SK-N-SH (cell line): ENCODE measurements around the gene ZNF385C. TPM values are rescaled to one million over a fixed set of nuclear protein-coding genes. Genes with fewer than 3 reads are reported as not detected.

Source experiments
- CTCF ChIA-PET: fragments of 300-600, 350-600 bp; formaldehyde crosslinking; extraction: SDS; loops from one replicate; lab custom pipeline; 2021; lab: Yijun Ruan, JAX
- POLR2A ChIA-PET: fragments of 350-600 bp; sonication (Branson Sonifier 250); formaldehyde crosslinking; extraction: SDS; loops from one replicate; lab custom pipeline; 2020; ENCODE audit warnings: antibody characterized with exemption, inconsistent platforms; lab: Yijun Ruan, JAX
- DNase-seq: peaks from one replicate; pipeline ENCODE4 v3.0.0; 2012
- H2AFZ ChIP-seq: fragments of 200-600 bp; sonication (generic); 2 replicates; pipeline ENCODE4 v1.8.1; 2016; ENCODE audit warnings: antibody characterized with exemption, mild to moderate bottlenecking, low read depth
- H3F3A ChIP-seq: fragments of 200-600 bp; sonication (generic); replicated peaks from 2 replicates; pipeline ENCODE3; 2016; ENCODE audit warnings: antibody characterized with exemption, mild to moderate bottlenecking; ENCODE audit not compliant: insufficient read depth
- H3K27ac ChIP-seq, 2 experiments: fragments of 200-500 bp in 1 of 2; fragments of 200-600 bp in 1 of 2; sonication (Bioruptor generic) in 1 of 2; sonication (generic), shearing (Covaris generic) in 1 of 2; 2 replicates each; pipeline versions ENCODE4 v1.5.1 to v1.6.1; 2014 to 2016; ENCODE audit warnings: low read depth in 2 of 2, inconsistent platforms in 1 of 2, low read length in 1 of 2, mild to moderate bottlenecking in 1 of 2, mixed read lengths in 1 of 2
- H3K27me3 ChIP-seq: fragments of 200-600 bp; sonication (generic), shearing (Covaris generic); 2 replicates; pipeline ENCODE4 v1.6.1; 2016; ENCODE audit warnings: mixed run types; ENCODE audit not compliant: insufficient read depth
- H3K36me3 ChIP-seq, 2 experiments: fragments of 200-500 bp in 1 of 2; fragments of 200-600 bp in 1 of 2; sonication (Bioruptor generic) in 1 of 2; sonication (generic) in 1 of 2; replicated peaks in 1 of 2; 2 replicates each; pipeline versions ENCODE3 to v1.5.1; 2014 to 2016; ENCODE audit warnings: low read length in 1 of 2, mild to moderate bottlenecking in 1 of 2; ENCODE audit not compliant: insufficient read depth in 2 of 2, control insufficient read depth in 1 of 2
- H3K4me1 ChIP-seq, 2 experiments: fragments of 200-500 bp in 1 of 2; fragments of 200-600 bp in 1 of 2; sonication (Bioruptor generic) in 1 of 2; sonication (generic), shearing (Covaris generic) in 1 of 2; 2 replicates each; pipeline versions ENCODE4 v1.5.1 to v1.6.1; 2014 to 2016; ENCODE audit warnings: low read depth in 1 of 2, low read length in 1 of 2, mixed run types in 1 of 2; ENCODE audit not compliant: insufficient read depth in 2 of 2, control insufficient read depth in 1 of 2
- H3K4me2 ChIP-seq: fragments of 200-600 bp; sonication (generic), shearing (Covaris generic); 2 replicates; pipeline ENCODE4 v1.6.1; 2017; ENCODE audit warnings: mixed run types
- H3K4me3 ChIP-seq, 2 experiments: fragments of 200-500 bp in 1 of 2; fragments of 200-600 bp in 1 of 2; sonication (Bioruptor generic) in 1 of 2; sonication (generic), shearing (Covaris generic) in 1 of 2; 2 replicates each; pipeline versions ENCODE4 v1.5.1 to v1.8.1; 2014 to 2016; ENCODE audit warnings: low read depth in 2 of 2, inconsistent platforms in 1 of 2, low read length in 1 of 2, mild to moderate bottlenecking in 1 of 2, mixed read lengths in 1 of 2, moderate library complexity in 1 of 2
- H3K79me2 ChIP-seq: fragments of 200-600 bp; sonication (generic); 2 replicates; pipeline ENCODE4 v1.8.1; 2017; ENCODE audit warnings: mild to moderate bottlenecking; ENCODE audit not compliant: insufficient read depth
- H3K9ac ChIP-seq: fragments of 200-600 bp; sonication (generic); 2 replicates; pipeline ENCODE4 v1.6.1; 2017; ENCODE audit warnings: mixed run types
- H3K9me2 ChIP-seq: fragments of 200-600 bp; sonication (generic); 2 replicates; pipeline ENCODE4 v1.6.1; 2017; ENCODE audit warnings: mixed run types
- H3K9me3 ChIP-seq: fragments of 200-600 bp; sonication (generic); 2 replicates; pipeline ENCODE4 v1.6.1; 2017; ENCODE audit warnings: mixed run types, mild to moderate bottlenecking, moderate library complexity
- H4K20me1 ChIP-seq: fragments of 200-600 bp; sonication (generic); 2 replicates; pipeline ENCODE4 v1.6.1; 2017; ENCODE audit warnings: mild to moderate bottlenecking, mixed run types; ENCODE audit not compliant: insufficient read depth
- ELF1 ChIP-seq: IDR thresholded peaks from 2 replicates; pipeline ENCODE4 v1.4.0; 2012
- FOSL2 ChIP-seq: IDR thresholded peaks from 2 replicates; pipeline ENCODE4 v1.4.0; 2012; ENCODE audit warnings: low read depth, mild to moderate bottlenecking, moderate library complexity, borderline replicate concordance
- FOXJ3 ChIP-seq: sonication (generic); formaldehyde crosslinking; IDR thresholded peaks from 2 replicates; pipeline ENCODE4 v1.5.1; 2020; ENCODE audit warnings: mild to moderate bottlenecking, missing genetic modification reagents
- IRF3 ChIP-seq: fragments of 150-350 bp; IDR thresholded peaks from 2 replicates; pipeline ENCODE4 v1.6.1; 2016; ENCODE audit warnings: mild to moderate bottlenecking, low read depth, low read length
- JUND ChIP-seq: IDR thresholded peaks from 2 replicates; pipeline ENCODE4 v1.4.0; 2012
- MXI1 ChIP-seq: IDR thresholded peaks from 2 replicates; pipeline ENCODE4 v1.6.1; 2012; ENCODE audit warnings: mild to moderate bottlenecking, low read depth, low read length, improper control_type of control experiment
- PBX3 ChIP-seq: IDR thresholded peaks from 2 replicates; pipeline ENCODE4; 2012
- POLR2AphosphoS5 ChIP-seq: IDR thresholded peaks from 2 replicates; pipeline ENCODE4 v1.6.1; 2012; ENCODE audit warnings: low read depth, low read length
- RAD21 ChIP-seq: IDR thresholded peaks from 2 replicates; pipeline ENCODE4 v1.6.1; 2012; ENCODE audit warnings: mild to moderate bottlenecking, low read length
- RCOR1 ChIP-seq: fragments of 150-350 bp; IDR thresholded peaks from 2 replicates; pipeline ENCODE4 v1.6.1; 2017; ENCODE audit warnings: antibody characterized with exemption, low read length
- REST ChIP-seq: IDR thresholded peaks from 2 replicates; pipeline ENCODE4 v1.6.1; 2012; ENCODE audit warnings: mild to moderate bottlenecking, low read depth, low read length, moderate library complexity
- RXRA ChIP-seq: IDR thresholded peaks from 2 replicates; pipeline ENCODE4 v1.4.0; 2012; ENCODE audit warnings: low read depth, mild to moderate bottlenecking, borderline replicate concordance
- SMC3 ChIP-seq: IDR thresholded peaks from 2 replicates; pipeline ENCODE4 v1.6.1; 2012; ENCODE audit warnings: low read depth, low read length, improper control_type of control experiment
- TAF1 ChIP-seq: IDR thresholded peaks from 2 replicates; pipeline ENCODE4 v1.6.1; 2012; ENCODE audit warnings: low read depth, mild to moderate bottlenecking, low read length, moderate library complexity, borderline replicate concordance
- TCF12 ChIP-seq: IDR thresholded peaks from 2 replicates; pipeline ENCODE4 v1.4.0; 2012
- TEAD4 ChIP-seq: IDR thresholded peaks from 2 replicates; pipeline ENCODE4 v1.4.0; 2012; ENCODE audit warnings: mild to moderate bottlenecking, borderline replicate concordance; ENCODE audit not compliant: insufficient read depth
- USF1 ChIP-seq: IDR thresholded peaks from 2 replicates; pipeline ENCODE4 v1.4.0; 2012; ENCODE audit warnings: low read depth, borderline replicate concordance
- USF2 ChIP-seq: fragments of 150-350 bp; IDR thresholded peaks from 2 replicates; pipeline ENCODE4 v1.6.1; 2017; ENCODE audit warnings: antibody characterized with exemption, low read length, low read depth, borderline replicate concordance
- ZBTB33 ChIP-seq: IDR thresholded peaks from 2 replicates; pipeline ENCODE4 v1.4.0; 2012; ENCODE audit warnings: low read depth, borderline replicate concordance
- WGBS: methylation state at CpG from one replicate; pipeline ENCODE4 v1.1.6; 2017; ENCODE audit warnings: low lambda C conversion rate; 5-methylcytosine and 5-hydroxymethylcytosine counted together
- polyA plus RNA-seq, 3 experiments: library from polyadenylated mRNA; depleted of rRNA; stranded (reverse); fragments of >200 nt; gene quantifications; 2 replicates each; pipeline ENCODE4 v1.2.3, GENCODE V29; 2012

Gene ZNF385C
- polyA plus RNA-seq, 1 of the 3 experiments (the other 2 are of a cell fraction) = 0.05 TPM

- Histone ChIP-seq H3K4me1 (peaks cover 0 to 8% of the 10 kb centered on the region in 2 experiments; a peak in 1 of 4 replicates), H3K27me3 (peaks cover 15% of the 10 kb centered on the region), H3K9ac (no peak overlapping the region), H2AFZ (no peak overlapping the region), H3K9me2 (no peaks in the 10 kb centered on the region), H3K9me3 (no peaks in the 10 kb centered on the region), H3K79me2 (no peaks in the 10 kb centered on the region), H3K27ac (no peak overlapping the region), H3F3A (no peaks in the 10 kb centered on the region), H3K36me3 (no peaks in the 10 kb centered on the region), H3K4me3 (peak overlapping the region in 1 of 2 experiments; percentile 57; a peak in 2 of 4 replicates), H3K4me2 (peak overlapping the region; percentile 19; the same call in 1 of the 2 replicates), H4K20me1 (no peaks in the 10 kb centered on the region)
- DNase-seq = no peak
- ChIA-PET CTCF (interaction anchor here (0.6 to 3.7 kb wide), 13 partner anchors 11 to 88 kb away, joined by 3 to 15 read pairs (median 4); partner anchors contain the start of gene NKIRAS2), POLR2A (interaction anchor here (0.6 kb wide), 1 partner anchor 462 kb away, joined by 3 read pairs; no protein-coding TSS in a partner anchor)
- no peak for TF ChIP-seq IRF3
- TF ChIP-seq JUND = no peak
- TF ChIP-seq REST = no peak
- no peak for TF ChIP-seq RXRA
- TF ChIP-seq TEAD4 = no peak
- TF ChIP-seq USF1 = no peak
- TF ChIP-seq POLR2AphosphoS5 = no peak
- no peak for TF ChIP-seq FOXJ3 (CRISPR knock-in tag)
- no peak for TF ChIP-seq FOSL2
- TF ChIP-seq TCF12 = no peak
- TF ChIP-seq TAF1 = no peak
- no peak for TF ChIP-seq PBX3
- TF ChIP-seq MXI1 = no peak
- no peak for TF ChIP-seq ZBTB33
- no peak for TF ChIP-seq SMC3
- no peak for TF ChIP-seq RCOR1
- TF ChIP-seq USF2 = no peak
- TF ChIP-seq RAD21 = no peak
- TF ChIP-seq ELF1 = no peak
- 86% methylated on average over 8 of the region's 8 CpGs for WGBS
Observed at GRCh38 chr17:42051013-42051400, 47.3 kb downstream of the ZNF385C start.
